T-cell (primary cell): Measurements from ENCODE around the gene TMEM59L. TPM values are rescaled to one million over a fixed set of nuclear protein-coding genes. Genes with fewer than 3 reads are reported as not detected.

Source experiments
- ATAC-seq, 4 experiments: fragments of 200-7000 bp in 3 of 4; fragments of 150-1000 bp in 1 of 4; cut with Tn5 transposase; replicated peaks in 1 of 4; 1 replicate in 3 of 4; 2 replicates in 1 of 4; pipeline ENCODE4 v1.10.0; 2021; ENCODE audit warnings: moderate library complexity in 3 of 4, mild to moderate bottlenecking in 2 of 4, moderate number of reproducible peaks in 1 of 4
- CTCF ChIA-PET, 2 donors: fragments of 300-600 bp; sonication (Branson Sonifier 250); formaldehyde crosslinking; loops; one replicate each; lab custom pipeline; 2022; ENCODE audit warnings: antibody characterized with exemption in 2 of 2; lab: Charles Lee
- POLR2A ChIA-PET, 2 donors: fragments of 300-600 bp; sonication (Branson Sonifier 250); formaldehyde crosslinking; loops; one replicate each; lab custom pipeline; 2022; ENCODE audit warnings: antibody characterized with exemption in 2 of 2; lab: Charles Lee
- DNase-seq, 35 experiments: peaks; one replicate each; pipeline versions ENCODE4 v3.0.0 to v3.0.0-alpha.2; 2013 to 2023
- H3K27ac ChIP-seq: one replicate; pipeline ENCODE4 v1.5.1; 2013; ENCODE audit warnings: low read length
- H3K27me3 ChIP-seq, 2 experiments: replicated peaks in 1 of 2; 1 replicate in 1 of 2; 2 replicates in 1 of 2; pipeline versions ENCODE4 v1.6.1 to v1.7.0; 2013; ENCODE audit warnings: low read length in 1 of 2, mixed read lengths in 1 of 2; ENCODE audit not compliant: control insufficient read depth in 2 of 2, insufficient read depth in 2 of 2; ENCODE audit errors: extremely low read depth in 1 of 2
- H3K36me3 ChIP-seq, 2 donors: 1 replicate in 1 of 2; 2 replicates in 1 of 2; pipeline versions ENCODE4 v1.6.1 to v1.7.0; 2013; ENCODE audit warnings: low read length in 1 of 2; ENCODE audit not compliant: control insufficient read depth in 2 of 2, insufficient read depth in 1 of 2; ENCODE audit errors: extremely low read depth in 1 of 2
- H3K4me1 ChIP-seq, 2 experiments: 1 replicate in 1 of 2; 2 replicates in 1 of 2; pipeline versions ENCODE4 v1.6.1 to v1.7.0; 2013; ENCODE audit warnings: low read length in 2 of 2, mixed read lengths in 1 of 2; ENCODE audit not compliant: insufficient read depth in 2 of 2, control insufficient read depth in 1 of 2; ENCODE audit errors: extremely low read depth in 1 of 2
- H3K4me3 ChIP-seq, 2 donors: 1 replicate in 1 of 2; 2 replicates in 1 of 2; pipeline versions ENCODE4 v1.5.1 to v1.7.0; 2013; ENCODE audit warnings: mild to moderate bottlenecking in 2 of 2, low read length in 1 of 2, moderate library complexity in 1 of 2; ENCODE audit not compliant: control insufficient read depth in 1 of 2; ENCODE audit errors: extremely low read depth in 1 of 2
- H3K9me3 ChIP-seq: 2 replicates; pipeline ENCODE4 v1.7.0; 2013
- H3K27ac Mint-ChIP-seq, 2 donors: one replicate each; pipeline ENCODE4 v1.8.0; 2020 to 2021; ENCODE audit warnings: mild to moderate bottlenecking in 2 of 2, mixed read lengths in 2 of 2
- H3K27me3 Mint-ChIP-seq, 2 donors: one replicate each; pipeline ENCODE4 v1.8.0; 2021 to 2022; ENCODE audit warnings: mixed read lengths in 2 of 2
- H3K36me3 Mint-ChIP-seq: one replicate; pipeline ENCODE4 v1.8.0; 2021; ENCODE audit warnings: mixed read lengths
- H3K4me1 Mint-ChIP-seq, 3 donors: one replicate each; pipeline ENCODE4 v1.8.0; 2020 to 2022; ENCODE audit warnings: mixed read lengths in 3 of 3, mild to moderate bottlenecking in 1 of 3
- H3K4me3 Mint-ChIP-seq, 3 donors: one replicate each; pipeline ENCODE4 v1.8.0; 2020 to 2022; ENCODE audit warnings: mild to moderate bottlenecking in 3 of 3, mixed read lengths in 3 of 3, moderate library complexity in 3 of 3
- H3K9me3 Mint-ChIP-seq, 3 donors: one replicate each; pipeline ENCODE4 v1.8.0; 2020 to 2022; ENCODE audit warnings: mixed read lengths in 3 of 3
- WGBS: methylation state at CpG from one replicate; pipeline ENCODE4 v1.1.5; 2013; ENCODE audit warnings: missing lambda C conversion rate; ENCODE audit not compliant: insufficient coverage; 5-methylcytosine and 5-hydroxymethylcytosine counted together
- total RNA-seq, 35 experiments: library from RNA in 6 of 35; stranded (reverse) in 6 of 35; fragments of 120-200 nt in 1 of 35; gene quantifications; one replicate each; pipeline versions ENCODE4 v1.2.1 to v1.2.4 and lab custom pipeline; 2013 to 2026

TMEM59L gene
- total RNA-seq, 5 donors from 2014 or later (not counting 1 experiment from before 2014, with no cell fraction given) = 0.38 to 0.40 TPM; not detected in 3

DNA sequence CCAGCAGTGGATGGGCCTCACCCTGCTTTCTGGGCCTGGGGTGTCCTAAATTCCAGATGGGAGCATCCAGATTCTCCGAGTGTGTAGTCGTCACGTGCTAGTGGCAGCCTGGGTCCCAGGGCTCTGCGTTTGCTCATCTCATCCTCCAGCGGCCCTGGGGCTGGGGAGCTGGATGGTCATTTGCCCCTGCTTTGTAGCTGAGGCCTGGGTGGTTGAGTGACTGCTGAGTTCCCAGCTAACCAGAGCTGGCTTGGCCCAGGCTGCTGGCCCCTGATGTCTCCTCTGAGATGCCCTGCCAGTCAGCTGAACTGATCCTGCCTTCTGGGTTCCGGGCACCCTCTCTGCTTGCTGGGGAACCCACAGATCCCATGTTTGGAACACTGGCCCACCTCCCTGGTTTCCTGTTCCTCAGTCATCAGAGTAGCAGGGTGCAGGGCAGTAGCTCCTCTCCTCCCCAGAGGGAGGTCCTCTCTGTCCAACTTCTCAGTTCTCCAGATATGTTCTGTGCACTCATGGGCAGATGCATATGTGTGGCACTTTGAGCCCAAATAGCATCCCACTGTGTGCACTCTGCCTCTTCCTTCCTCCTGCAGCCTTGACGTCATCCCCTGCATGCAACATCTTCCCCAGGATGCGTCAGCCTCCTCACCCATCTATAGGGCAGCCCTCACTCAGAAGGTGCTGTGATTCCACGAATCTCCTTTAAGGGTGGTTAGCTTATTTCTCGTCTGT is 48.4 kb downstream of the TMEM59L start:
- 91% methylated on average over 6 of the region's 10 CpGs for WGBS
- Mint-ChIP-seq H3K27me3 (no peaks in the 10 kb centered on the region), H3K4me3 (no peak overlapping the region), H3K27ac (no peak overlapping the region), H3K4me1 (peaks cover 28 to 38% (median 35%) of the 10 kb centered on the region in 3 donors), H3K9me3 (no peaks in the 10 kb centered on the region), H3K36me3 (no peaks in the 10 kb centered on the region)
- DNase-seq (no peak), ATAC-seq (no peak)
- Histone ChIP-seq H3K27ac (no peak overlapping the region), H3K36me3 (peaks cover 0 to 2% of the 10 kb centered on the region in 2 donors), H3K4me1 (peaks cover 2 to 27% of the 10 kb centered on the region in 2 experiments), H3K9me3 (no peaks in the 10 kb centered on the region), H3K4me3 (no peak overlapping the region), H3K27me3 (no peaks in the 10 kb centered on the region)
- POLR2A ChIA-PET = no interaction called here
- CTCF ChIA-PET = no interaction called here

DNA sequence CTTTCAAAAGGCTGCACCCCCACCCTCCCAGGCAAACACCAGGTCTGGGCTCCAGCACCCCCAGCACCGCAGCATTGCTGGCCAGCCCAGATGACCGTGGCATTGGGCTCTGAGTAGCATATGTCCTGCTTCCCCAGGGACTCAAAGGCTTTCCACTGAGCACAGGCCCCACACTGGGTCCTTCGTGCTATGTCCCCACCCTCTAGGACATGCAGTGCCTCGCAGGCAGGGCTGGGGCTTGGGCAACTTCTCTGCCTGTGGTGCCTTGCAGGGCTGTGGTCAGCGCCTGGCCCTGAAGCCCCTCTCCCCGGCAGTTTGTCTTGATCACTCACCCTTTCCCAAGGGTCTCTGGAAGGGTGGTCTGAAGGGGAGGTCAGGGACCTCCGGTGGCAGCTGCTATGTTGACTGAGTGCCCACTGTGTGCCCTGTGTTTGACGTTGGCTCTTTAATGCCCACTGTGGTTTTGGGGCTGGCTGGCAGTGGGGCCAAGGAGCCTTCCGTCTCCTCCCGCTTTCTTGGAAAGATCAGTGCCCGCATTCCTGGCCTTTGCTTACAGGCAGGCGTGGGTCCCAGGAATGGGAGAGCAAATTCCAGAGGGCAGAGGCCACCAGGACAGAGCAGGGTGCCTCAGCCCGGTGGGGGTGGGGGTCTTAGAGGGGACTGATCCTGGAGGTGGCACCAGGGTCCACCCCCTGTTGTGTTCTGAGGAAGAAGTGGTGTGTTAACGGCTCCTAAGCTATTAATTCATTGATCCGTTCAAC is 50.5 kb downstream of the TMEM59L start:
- ChIA-PET POLR2A (no interaction called here), CTCF (interaction anchor here in 1 of 2 donors (0.6 kb wide), 1 partner anchor 14 kb away, joined by 4 read pairs; no protein-coding TSS in a partner anchor)
- H3K27ac ChIP-seq = no peak overlapping the region
- Mint-ChIP-seq H3K27me3 (no peaks in the 10 kb centered on the region), H3K27ac (no peak overlapping the region), H3K4me3 (peak overlapping the region in 1 of 3 donors; percentile 70), H3K9me3 (no peaks in the 10 kb centered on the region), H3K36me3 (peaks cover 10% of the 10 kb centered on the region), H3K4me1 (peaks cover 26 to 28% (median 27%) of the 10 kb centered on the region in 3 donors)
- no peak overlapping the region for H3K4me3 ChIP-seq
- no peaks in the 10 kb centered on the region for H3K9me3 ChIP-seq
- H3K4me1 ChIP-seq = peaks cover 2 to 26% of the 10 kb centered on the region in 2 experiments
- ATAC-seq (no peak), DNase-seq (no peak)
- 85% methylated on average over 11 of the region's 15 CpGs for WGBS
- H3K36me3 ChIP-seq = peaks cover 3 to 5% of the 10 kb centered on the region in 2 donors
- no peaks in the 10 kb centered on the region for H3K27me3 ChIP-seq

DNA sequence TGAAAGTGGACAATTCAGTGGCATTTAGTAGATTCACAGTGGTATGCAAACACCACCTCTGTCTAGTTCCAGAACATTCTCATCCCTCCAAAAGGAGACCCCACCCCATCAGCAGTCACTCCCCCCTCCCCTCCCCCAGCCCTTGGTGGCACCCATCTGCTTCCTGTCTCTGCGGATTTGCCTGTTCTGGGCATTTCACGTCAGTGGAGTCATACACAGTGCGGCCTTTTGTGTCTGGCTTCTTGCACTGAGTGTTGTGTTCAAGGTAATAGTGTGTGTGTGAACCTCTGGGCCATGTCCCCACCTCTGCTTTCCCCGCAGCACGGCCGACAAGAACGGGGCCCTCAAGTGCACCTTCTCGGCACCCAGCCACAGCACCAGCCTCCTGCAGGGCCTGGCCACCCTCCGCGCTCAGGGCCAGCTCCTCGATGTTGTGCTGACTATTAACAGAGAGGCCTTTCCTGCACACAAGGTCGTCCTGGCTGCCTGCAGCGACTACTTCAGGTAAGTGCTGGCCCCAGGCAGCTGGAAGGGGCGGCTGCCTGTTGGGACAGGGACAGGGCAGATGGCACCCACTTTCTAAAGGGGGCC is 51.4 kb downstream of the TMEM59L start:
- H3K4me1 ChIP-seq = peaks cover 2 to 26% of the 10 kb centered on the region in 2 experiments
- H3K27ac Mint-ChIP-seq = peak overlapping the region in 1 of 2 donors; percentile 82
- peak overlapping the region in 2 of 3 donors; percentile 21 to 70 for H3K4me3 Mint-ChIP-seq
- peak in 19 of 35 experiments; percentile 9 to 54 (median 20) for DNase-seq
- peak; percentile 36 to 84 (median 62) for ATAC-seq
- H3K36me3 Mint-ChIP-seq = peaks cover 10% of the 10 kb centered on the region
- CTCF ChIA-PET = no interaction called here
- H3K4me1 Mint-ChIP-seq = peaks cover 18 to 21% (median 20%) of the 10 kb centered on the region in 3 donors
- H3K36me3 ChIP-seq = peaks cover 7 to 14% of the 10 kb centered on the region in 2 donors
- no peaks in the 10 kb centered on the region for H3K9me3 ChIP-seq
- H3K27me3 Mint-ChIP-seq = no peaks in the 10 kb centered on the region
- H3K4me3 ChIP-seq = peak overlapping the region in 1 of 2 donors; percentile 52
- H3K27me3 ChIP-seq = no peaks in the 10 kb centered on the region
- WGBS = 54% methylated on average over 14 of the region's 14 CpGs
- POLR2A ChIA-PET = interaction anchor here in 1 of 2 donors (0.6 kb wide), 1 partner anchor 165 kb away, joined by 3 read pairs; no protein-coding TSS in a partner anchor
- no peak overlapping the region for H3K27ac ChIP-seq
- H3K9me3 Mint-ChIP-seq = no peaks in the 10 kb centered on the region

DNA sequence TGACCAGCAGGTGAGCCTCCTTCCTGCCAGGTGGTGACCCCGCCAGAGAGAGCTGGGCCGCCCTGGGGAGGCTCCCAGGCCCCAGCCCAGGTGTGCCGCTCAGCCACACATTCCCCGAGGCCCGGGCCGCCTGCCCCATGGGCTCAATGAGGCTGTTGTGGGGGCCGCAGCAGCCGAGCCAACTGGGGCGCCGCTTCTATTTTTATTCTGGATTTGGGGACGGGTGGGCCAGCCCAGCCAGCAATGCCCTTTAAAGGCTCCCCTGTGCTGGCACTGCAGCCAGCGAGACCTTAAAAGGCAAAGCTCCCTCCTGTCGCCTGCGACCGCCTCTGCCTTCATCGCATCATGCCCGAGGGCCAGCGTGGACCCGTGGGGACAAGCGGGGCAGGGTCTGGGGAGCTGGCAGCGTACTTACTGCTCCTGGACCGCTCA is 53.1 kb downstream of the TMEM59L start:
- no peaks in the 10 kb centered on the region for H3K9me3 Mint-ChIP-seq
- ATAC-seq (no peak), DNase-seq (no peak)
- Histone ChIP-seq H3K27ac (no peak overlapping the region), H3K36me3 (peaks cover 11 to 24% of the 10 kb centered on the region in 2 donors), H3K27me3 (no peaks in the 10 kb centered on the region), H3K9me3 (no peaks in the 10 kb centered on the region), H3K4me1 (peaks cover 2 to 26% of the 10 kb centered on the region in 2 experiments), H3K4me3 (no peak overlapping the region)
- H3K4me3 Mint-ChIP-seq = peak overlapping the region in 1 of 3 donors; percentile 23
- ChIA-PET CTCF (no interaction called here), POLR2A (no interaction called here)
- peaks cover 15 to 18% (median 16%) of the 10 kb centered on the region in 3 donors for H3K4me1 Mint-ChIP-seq
- H3K36me3 Mint-ChIP-seq = peaks cover 21% of the 10 kb centered on the region
- H3K27ac Mint-ChIP-seq = no peak overlapping the region
- WGBS = 97% methylated on average over 22 of the region's 22 CpGs
- no peaks in the 10 kb centered on the region for H3K27me3 Mint-ChIP-seq

DNA sequence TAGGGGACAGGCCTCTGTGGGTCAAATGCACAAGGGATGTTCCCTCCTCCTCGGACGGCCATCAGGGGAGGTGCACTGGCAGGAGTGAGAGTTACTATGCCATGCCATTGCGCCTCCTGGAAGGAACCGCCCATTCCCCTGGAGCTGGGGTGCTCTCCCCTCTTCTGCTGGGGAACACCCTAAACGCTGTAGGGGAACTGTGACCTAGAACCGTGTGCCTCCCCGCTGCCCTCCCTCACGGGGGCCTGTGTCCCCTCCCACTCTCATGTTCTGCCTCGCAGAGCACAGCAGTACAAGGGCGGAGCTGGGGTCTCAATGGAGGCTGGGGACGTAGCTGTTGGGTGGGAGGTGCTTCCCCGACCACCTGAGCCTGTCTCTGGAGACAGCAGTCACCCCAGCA is 53.6 kb downstream of the TMEM59L start:
- H3K36me3 ChIP-seq = peaks cover 15 to 28% of the 10 kb centered on the region in 2 donors
- H3K27ac ChIP-seq = no peak overlapping the region
- no peaks in the 10 kb centered on the region for H3K9me3 ChIP-seq
- H3K27me3 ChIP-seq = no peaks in the 10 kb centered on the region
- WGBS = 97% methylated on average over 6 of the region's 12 CpGs
- H3K27me3 Mint-ChIP-seq = no peaks in the 10 kb centered on the region
- ChIA-PET CTCF (no interaction called here), POLR2A (no interaction called here)
- no peaks in the 10 kb centered on the region for H3K9me3 Mint-ChIP-seq
- ATAC-seq = no peak
- H3K4me3 Mint-ChIP-seq = peak overlapping the region in 1 of 3 donors; percentile 23
- peaks cover 2 to 26% of the 10 kb centered on the region in 2 experiments for H3K4me1 ChIP-seq
- H3K27ac Mint-ChIP-seq = no peak overlapping the region
- no peak for DNase-seq
- peaks cover 13 to 17% (median 15%) of the 10 kb centered on the region in 3 donors for H3K4me1 Mint-ChIP-seq
- no peak overlapping the region for H3K4me3 ChIP-seq
- H3K36me3 Mint-ChIP-seq = peaks cover 21% of the 10 kb centered on the region

DNA sequence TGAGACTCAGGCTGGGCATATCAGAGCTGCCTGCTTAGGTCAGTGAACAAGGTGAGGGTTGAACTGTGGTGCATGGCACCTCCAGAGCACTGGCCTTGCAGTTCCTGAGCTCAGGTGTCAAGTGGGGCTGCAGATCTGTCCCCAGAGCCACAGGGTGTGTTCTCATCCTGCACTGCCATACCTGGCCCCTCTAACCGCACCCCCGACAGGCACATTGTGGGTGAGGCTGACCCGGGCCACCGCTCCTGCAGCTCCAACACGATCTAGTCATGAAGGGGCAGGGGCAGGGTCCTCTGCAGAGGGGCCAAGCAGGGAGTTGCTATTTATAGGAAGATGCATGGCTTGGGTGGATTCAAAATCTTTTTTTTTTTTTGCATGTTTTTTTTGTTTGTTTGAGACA is 54.1 kb downstream of the TMEM59L start:
- H3K4me1 Mint-ChIP-seq = peaks cover 12 to 15% (median 15%) of the 10 kb centered on the region in 3 donors
- ATAC-seq (no peak), DNase-seq (no peak)
- H3K27ac Mint-ChIP-seq = no peak overlapping the region
- peaks cover 2 to 26% of the 10 kb centered on the region in 2 experiments for H3K4me1 ChIP-seq
- 97% methylated on average over 5 of the region's 5 CpGs for WGBS
- peaks cover 21% of the 10 kb centered on the region for H3K36me3 Mint-ChIP-seq
- ChIA-PET POLR2A (no interaction called here), CTCF (no interaction called here)
- H3K9me3 ChIP-seq = no peaks in the 10 kb centered on the region
- H3K9me3 Mint-ChIP-seq = no peaks in the 10 kb centered on the region
- H3K27me3 ChIP-seq = no peaks in the 10 kb centered on the region
- no peak overlapping the region for H3K4me3 Mint-ChIP-seq
- no peak overlapping the region for H3K27ac ChIP-seq
- peaks cover 15 to 28% of the 10 kb centered on the region in 2 donors for H3K36me3 ChIP-seq
- no peak overlapping the region for H3K4me3 ChIP-seq
- no peaks in the 10 kb centered on the region for H3K27me3 Mint-ChIP-seq
